ENCODE data around the gene MISP. TPM values are rescaled to one million over a fixed set of nuclear protein-coding genes. Genes with fewer than 3 reads are reported as not detected.

The MISP gene
- total and polyA plus RNA-seq, 9 of the 15 experiments (the other 6 are each of a cell fraction or from before 2014, with no cell fraction given) = 0.04 to 0.29 (median 0.05) TPM; not detected in 5

DNA sequence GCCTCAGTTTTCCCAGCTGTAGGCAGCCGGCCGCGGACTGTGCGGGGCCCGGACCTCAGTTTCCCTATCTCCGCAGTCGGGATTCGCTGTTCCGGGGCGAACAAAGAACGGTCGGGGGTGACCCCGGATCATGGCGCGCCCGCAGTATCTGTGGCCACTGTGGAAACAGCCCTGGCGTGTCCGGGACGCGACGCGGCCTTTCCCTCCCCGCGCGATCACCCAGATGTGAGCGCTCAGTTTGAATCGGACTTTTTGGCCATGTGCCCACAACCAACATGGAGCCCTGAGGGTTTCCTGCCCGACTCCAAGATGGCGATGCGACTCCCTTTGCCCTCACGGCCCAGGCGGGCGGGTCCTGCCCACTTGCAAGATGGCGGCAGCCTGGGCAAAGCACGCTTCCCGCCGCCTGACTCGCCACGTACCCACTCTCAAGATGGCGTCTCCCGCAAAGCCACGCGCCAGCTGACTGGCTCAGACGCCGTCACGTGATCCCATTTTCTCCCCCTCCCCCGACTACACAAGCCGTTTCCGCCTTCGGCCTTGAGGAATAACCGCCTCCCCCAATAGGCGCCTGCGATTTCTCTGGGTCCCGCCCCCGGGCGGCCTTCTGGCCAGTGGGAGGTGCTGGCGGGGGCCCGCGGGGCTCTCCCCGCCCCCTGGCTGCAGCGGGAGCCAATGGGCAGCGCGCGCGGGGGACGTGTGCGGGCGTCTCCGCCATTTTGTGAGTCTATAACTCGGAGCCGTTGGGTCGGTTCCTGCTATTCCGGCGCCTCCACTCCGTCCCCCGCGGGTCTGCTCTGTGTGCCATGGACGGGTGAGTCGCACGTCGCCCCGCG, 46.0 kb downstream of the MISP start, which contains the start of gene PTBP1 (continued):
- TF ChIP-seq, protein P1, sequence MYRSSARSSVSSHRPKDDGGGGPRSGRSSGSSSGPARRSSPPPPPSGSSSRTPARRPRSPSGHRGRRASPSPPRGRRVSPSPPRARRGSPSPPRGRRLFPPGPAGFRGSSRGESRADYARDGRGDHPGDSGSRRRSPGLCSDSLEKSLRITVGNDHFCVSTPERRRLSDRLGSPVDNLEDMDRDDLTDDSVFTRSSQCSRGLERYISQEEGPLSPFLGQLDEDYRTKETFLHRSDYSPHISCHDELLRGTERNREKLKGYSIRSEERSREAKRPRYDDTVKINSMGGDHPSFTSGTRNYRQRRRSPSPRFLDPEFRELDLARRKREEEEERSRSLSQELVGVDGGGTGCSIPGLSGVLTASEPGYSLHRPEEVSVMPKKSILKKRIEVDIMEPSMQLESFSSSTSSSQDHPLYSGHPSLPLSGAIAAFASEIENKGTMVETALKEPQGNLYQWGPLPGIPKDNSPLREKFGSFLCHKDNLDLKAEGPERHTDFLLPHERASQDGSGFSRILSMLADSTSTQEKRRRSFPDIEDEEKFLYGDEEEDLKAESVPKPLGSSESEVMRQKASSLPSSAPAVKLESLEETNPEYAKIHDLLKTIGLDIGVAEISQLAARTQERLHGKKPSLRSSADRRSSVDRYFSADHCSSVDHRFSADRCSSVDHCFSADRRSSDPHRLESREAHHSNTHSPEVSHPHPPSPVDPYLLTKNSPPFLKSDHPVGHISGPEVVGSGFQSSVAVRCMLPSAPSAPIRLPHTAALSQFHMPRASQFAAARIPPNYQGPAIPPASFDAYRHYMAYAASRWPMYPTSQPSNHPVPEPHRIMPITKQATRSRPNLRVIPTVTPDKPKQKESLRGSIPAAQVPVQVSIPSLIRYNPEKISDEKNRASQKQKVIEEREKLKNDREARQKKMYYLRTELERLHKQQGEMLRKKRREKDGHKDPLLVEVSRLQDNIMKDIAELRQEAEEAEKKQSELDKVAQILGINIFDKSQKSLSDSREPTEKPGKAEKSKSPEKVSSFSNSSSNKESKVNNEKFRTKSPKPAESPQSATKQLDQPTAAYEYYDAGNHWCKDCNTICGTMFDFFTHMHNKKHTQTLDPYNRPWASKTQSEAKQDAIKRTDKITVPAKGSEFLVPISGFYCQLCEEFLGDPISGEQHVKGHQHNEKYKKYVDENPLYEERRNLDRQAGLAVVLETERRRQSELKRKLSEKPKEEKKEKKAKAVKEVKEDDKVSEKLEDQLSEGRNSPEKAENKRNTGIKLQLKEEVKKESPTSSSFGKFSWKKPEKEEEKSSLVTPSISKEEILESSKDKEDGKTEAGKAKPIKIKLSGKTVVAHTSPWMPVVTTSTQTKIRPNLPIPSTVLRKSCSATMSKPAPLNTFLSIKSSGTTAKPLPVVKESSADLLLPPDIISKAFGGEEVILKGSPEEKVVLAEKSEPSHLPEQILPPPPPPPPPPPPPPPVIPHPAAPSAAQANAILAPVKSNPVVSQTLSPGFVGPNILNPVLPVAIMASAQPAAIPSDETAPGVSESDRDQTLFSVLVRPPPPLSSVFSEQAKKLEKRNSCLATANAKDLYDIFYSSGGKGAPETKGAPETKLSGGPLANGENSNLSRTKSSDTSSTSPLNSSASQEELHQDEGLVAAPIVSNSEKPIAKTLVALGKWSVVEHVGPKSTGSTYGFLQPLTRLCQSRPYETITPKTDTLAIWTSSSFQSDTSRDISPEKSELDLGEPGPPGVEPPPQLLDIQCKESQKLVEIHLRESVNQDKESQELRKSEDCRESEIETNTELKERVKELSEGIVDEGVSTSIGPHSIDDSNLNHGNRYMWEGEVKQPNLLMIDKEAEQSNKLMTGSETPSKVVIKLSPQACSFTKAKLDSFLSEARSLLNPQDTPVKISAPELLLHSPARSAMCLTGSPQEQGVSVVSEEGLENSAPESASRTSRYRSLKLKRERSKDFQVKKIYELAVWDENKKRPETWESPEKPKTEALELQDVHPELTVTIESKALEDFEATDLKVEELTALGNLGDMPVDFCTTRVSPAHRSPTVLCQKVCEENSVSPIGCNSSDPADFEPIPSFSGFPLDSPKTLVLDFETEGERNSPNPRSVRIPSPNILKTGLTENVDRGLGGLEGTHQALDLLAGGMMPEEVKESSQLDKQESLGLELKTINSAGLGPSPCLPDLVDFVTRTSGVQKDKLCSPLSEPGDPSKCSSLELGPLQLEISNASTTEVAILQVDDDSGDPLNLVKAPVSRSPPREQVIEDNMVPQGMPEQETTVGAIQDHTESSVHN (IDR thresholded peaks at IDR 0.05; ENCODE audit: borderline replicate concordance in 1 of 2, low read depth in 1 of 2) = no peak
- TF ChIP-seq SIN3B (IDR thresholded peaks at IDR 0.05; ENCODE audit: low read depth) (0 out of 2 replicates have a peak, but pooled peaks have one; percentile 38), ZC3H8 (IDR thresholded peaks at IDR 0.05) (no peak), CC2D1A (IDR thresholded peaks at IDR 0.05) (no peak), YY1 (IDR thresholded peaks at IDR 0.05; ENCODE audit: borderline replicate concordance in 1 of 3, control insufficient read depth in 1 of 3, extremely low read depth in 1 of 3, insufficient read depth in 3 of 3, insufficient read length in 1 of 3, insufficient replicate concordance in 2 of 3, low read depth in 1 of 3, low read length in 2 of 3) (peak; percentile 99 to 100 (median 99)), POLR2G (IDR thresholded peaks at IDR 0.05; ENCODE audit: low read depth, low read length) (peak; percentile 84), DACH1 (IDR thresholded peaks at IDR 0.05; ENCODE audit: partially characterized antibody) (peak; percentile 70), TGIF2 (CRISPR knock-in tag; IDR thresholded peaks at IDR 0.05) (no peak), HMG20B (CRISPR knock-in tag; IDR thresholded peaks at IDR 0.05) (no peak), PHF21A (IDR thresholded peaks at IDR 0.05; ENCODE audit: borderline replicate concordance, low read depth) (no peak), SREBF2 (CRISPR knock-in tag; IDR thresholded peaks at IDR 0.05) (0 out of 2 replicates have a peak, but pooled peaks have one; percentile 57), EZH2 (IDR thresholded peaks at IDR 0.05; ENCODE audit: borderline replicate concordance, low read depth, low read length) (no peak), ZNF311 (CRISPR knock-in tag; IDR thresholded peaks at IDR 0.05) (no peak), COPS2 (conservative IDR thresholded peaks at IDR 0.05) (no peak), CREB5 (CRISPR knock-in tag; IDR thresholded peaks at IDR 0.05) (no peak)
- TF ChIP-seq, protein P2, sequence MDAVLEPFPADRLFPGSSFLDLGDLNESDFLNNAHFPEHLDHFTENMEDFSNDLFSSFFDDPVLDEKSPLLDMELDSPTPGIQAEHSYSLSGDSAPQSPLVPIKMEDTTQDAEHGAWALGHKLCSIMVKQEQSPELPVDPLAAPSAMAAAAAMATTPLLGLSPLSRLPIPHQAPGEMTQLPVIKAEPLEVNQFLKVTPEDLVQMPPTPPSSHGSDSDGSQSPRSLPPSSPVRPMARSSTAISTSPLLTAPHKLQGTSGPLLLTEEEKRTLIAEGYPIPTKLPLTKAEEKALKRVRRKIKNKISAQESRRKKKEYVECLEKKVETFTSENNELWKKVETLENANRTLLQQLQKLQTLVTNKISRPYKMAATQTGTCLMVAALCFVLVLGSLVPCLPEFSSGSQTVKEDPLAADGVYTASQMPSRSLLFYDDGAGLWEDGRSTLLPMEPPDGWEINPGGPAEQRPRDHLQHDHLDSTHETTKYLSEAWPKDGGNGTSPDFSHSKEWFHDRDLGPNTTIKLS (IDR thresholded peaks at IDR 0.05; ENCODE audit: borderline replicate concordance, low read depth) = peak; percentile 100
